ENCODE data around the gene ZNF750.

DNA sequence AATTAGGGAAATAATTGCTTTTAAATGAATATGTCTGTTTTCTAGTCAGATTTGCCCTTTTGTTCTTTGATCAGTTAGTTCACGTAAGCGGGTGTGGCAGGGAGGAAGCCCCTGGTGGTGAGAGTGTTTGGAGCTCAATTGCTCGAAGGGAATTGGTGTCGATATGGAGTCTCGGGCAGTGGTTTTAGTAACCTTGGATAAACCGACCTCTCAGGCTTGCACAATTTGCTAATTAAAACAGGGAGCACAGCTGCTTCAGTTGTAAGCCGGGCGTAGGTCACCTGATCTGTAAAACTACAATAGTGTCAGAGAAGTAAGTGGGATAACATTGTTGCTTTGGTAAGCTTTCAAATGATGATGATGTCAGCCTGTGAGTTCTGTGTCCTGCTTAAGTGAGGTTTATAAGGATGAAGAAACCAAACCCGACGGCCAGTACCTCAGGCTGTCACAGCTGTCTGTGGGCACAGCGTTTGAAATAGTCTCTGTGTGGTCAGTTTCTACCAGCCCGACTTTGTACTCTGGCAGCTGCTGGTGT lies 2.9 kb downstream of the ZNF750 start:
- TF ChIP-seq, protein P1, sequence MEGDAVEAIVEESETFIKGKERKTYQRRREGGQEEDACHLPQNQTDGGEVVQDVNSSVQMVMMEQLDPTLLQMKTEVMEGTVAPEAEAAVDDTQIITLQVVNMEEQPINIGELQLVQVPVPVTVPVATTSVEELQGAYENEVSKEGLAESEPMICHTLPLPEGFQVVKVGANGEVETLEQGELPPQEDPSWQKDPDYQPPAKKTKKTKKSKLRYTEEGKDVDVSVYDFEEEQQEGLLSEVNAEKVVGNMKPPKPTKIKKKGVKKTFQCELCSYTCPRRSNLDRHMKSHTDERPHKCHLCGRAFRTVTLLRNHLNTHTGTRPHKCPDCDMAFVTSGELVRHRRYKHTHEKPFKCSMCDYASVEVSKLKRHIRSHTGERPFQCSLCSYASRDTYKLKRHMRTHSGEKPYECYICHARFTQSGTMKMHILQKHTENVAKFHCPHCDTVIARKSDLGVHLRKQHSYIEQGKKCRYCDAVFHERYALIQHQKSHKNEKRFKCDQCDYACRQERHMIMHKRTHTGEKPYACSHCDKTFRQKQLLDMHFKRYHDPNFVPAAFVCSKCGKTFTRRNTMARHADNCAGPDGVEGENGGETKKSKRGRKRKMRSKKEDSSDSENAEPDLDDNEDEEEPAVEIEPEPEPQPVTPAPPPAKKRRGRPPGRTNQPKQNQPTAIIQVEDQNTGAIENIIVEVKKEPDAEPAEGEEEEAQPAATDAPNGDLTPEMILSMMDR (IDR thresholded peaks at IDR 0.05; ENCODE audit: insufficient read depth, low read depth, low read length), result no peak
- no peak for TF ChIP-seq EZH2 (IDR thresholded peaks at IDR 0.05; ENCODE audit: insufficient read depth, low read length)
